SK-MEL-5 (cell line): Measurements from ENCODE around the gene C1QA. TPM values are rescaled to one million over a fixed set of nuclear protein-coding genes. Genes with fewer than 3 reads are reported as not detected.

Source experiments
- DNase-seq: peaks from one replicate; pipeline ENCODE4 v3.0.0-alpha.2; 2016; ENCODE audit warnings: low read depth, low spot score
- in situ Hi-C: cut with HindIII; loops from 2 replicates; pipeline ENCODE4 v1.10.0; 2016; ENCODE audit warnings: low sequenced_read_pairs, high pct_unique_total_duplicates, low pct_unique_long_range_greater_than_20kb
- total RNA-seq: library from RNA; depleted of rRNA; stranded (reverse); fragments of >200 nt; shearing (Covaris generic); gene quantifications from 2 replicates; pipeline ENCODE4 v1.2.3, GENCODE V29; 2014

Gene C1QA
- total RNA-seq, 1 experiment from 2014 or later: not detected

DNA sequence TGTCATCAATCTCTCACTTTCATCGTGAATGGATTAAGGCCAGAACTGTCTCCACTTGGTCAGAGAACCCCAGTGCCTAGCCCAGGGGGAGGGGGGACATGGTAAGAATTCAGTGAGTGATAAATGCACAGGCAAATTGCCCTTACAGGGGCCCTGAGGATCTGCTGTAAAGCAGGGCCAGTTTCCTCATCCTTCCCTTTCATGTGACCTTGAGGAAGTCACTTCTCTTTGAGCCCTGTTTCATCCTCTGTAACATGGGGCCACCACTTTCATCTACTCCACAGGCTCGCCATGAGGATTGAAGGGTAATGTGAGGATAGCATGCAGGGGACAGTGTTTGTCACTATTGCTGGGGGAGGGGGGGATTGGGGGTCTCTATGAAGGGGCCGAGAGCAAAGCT lies 28.1 kb upstream of the C1QA start:
- no peak for DNase-seq
- in situ Hi-C loops: no loop called here

DNA sequence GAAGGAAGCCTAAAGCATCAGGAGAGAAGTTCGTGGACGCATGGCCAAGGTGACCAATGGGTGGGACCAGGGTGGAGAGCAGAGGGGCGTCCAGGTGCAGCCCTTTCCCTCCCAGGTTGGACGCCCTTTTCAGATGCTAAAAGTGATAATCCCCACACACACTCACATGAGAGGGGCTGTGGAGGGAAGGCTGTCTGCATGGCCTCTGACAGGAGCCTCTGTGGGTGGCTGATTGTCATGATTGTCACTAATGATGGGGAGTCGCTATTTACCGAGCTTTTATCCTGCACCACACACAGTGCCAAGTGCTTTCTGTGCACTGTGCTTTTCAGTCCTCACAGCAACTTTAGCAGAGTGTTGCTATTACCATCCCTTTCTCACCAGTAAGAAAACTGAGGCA lies 27.1 kb upstream of the C1QA start:
- in situ Hi-C loops: no loop called here
- no peak for DNase-seq

DNA sequence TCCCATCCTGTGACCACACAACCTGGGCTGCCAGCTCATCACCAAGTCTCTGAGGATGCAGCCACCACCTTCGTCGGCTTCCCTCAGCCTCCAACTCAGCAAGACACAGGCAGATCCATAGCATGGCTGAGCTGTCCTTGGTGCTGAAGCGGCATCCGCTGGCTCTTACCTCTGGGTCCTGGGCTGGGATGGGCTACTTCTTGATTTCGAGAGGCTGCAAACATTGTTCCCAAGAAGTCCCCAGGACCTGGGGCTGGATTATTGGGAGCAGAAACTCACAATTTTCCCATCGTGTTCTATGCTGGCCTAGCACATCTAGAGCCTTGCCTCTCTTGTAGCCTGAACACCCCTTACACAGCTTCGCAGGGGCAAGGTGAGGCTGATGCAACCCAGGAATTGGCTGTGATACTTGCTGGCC lies 24.9 kb upstream of the C1QA start:
- in situ Hi-C loops: no loop called here
- DNase-seq: peak; percentile 42

DNA sequence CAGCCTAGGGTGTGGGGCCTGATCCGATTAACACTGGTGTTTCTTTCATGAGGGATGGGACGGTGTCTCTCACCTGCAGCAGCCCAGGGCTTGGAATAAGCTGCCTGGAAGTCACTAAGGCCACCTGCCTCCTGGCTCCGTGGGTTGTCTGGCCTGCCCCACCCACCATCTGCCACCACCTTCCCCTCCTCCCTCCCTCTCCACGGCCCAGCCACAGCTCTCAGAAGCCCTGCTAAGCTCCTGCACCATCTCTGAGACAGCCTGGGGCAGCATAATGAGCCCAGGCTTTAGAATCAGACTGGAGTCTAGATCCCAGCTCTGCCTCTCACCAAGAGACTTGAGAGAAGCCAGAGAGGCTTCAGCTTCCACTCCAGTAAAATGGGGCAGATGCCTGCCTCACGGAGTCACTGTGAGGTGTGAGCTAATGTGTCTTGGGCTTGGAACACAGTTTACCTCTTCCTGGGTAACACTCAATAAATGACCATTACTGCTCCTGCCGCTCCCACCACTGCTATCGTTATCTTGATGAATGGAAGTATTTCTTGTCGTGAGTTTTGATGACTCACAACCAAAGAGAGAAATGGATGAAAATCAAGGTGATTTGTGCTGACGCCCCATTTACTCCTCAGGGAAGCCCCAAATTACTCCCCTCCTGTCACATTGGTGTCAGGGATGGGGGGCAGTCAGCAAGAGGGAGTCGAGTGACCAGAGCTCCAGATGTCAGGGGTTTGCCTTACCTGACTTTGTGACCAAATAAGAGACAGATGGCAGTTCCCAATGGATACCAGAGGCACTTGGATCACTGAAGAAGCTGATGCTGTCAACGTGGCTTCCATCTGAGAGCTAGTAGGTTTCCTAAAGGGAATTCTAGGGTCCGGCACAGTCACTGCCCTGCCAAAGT lies 23.5 kb upstream of the C1QA start:
- in situ Hi-C loops: no loop called here
- DNase-seq: no peak

DNA sequence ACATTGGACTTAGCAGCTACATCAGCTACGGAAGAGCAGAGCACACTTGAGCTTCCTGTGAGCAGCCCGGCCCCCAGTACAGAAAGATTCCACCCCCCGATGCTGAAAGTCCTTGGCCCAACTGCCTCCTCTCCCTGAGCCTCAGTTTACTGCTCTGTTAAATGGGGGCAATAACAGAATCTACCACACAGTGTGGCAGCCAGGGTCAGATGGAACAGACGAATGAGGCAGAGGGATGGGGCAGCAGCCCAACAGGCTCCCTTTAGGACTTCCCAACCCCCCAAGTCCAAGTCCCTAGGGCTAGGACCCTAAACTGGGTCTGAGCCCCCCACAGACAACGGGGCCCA lies 22.9 kb upstream of the C1QA start:
- no peak for DNase-seq
- in situ Hi-C loops: no loop called here

DNA sequence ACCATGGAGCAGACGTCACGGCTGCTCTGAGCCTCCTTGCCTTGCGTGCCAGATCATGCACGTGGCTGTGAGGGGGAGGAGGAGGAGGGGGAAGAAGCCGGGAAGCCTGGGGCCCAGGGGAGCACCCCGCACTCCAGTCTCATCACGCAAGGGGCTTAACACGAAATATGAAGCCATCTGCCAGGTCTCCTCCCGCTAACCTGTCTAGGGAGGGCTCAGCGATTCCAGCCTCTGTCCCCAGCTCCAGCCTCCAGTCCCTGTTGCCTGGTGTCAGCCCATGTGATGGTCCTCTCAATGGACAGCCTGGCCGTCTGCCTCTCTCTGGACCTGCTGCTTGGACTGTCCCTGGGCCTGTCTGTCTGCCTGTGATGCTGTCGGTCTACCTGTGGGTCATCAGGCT lies 22.5 kb upstream of the C1QA start:
- no peak for DNase-seq
- in situ Hi-C loops: no loop called here

DNA sequence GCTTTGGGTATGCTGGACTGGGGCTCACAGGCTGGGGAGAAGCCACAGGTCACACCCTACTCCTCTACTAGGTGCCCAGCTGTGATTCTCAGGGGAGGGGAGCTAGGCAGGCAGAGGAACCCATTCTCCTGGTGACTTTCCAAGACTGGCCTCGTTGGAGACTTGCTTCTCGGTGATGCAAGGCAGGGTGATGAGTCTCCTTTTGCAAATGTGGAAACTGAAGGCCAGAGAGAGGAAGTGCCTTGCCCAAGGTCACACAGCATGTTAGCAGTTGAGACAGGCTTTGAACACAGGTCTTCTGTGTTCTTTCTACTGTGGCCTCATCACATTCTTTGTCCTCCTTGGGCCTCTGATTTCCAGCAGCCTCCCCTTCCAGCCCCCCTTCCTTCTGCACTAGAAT lies 20.5 kb upstream of the C1QA start:
- in situ Hi-C loops: no loop called here
- no peak for DNase-seq

DNA sequence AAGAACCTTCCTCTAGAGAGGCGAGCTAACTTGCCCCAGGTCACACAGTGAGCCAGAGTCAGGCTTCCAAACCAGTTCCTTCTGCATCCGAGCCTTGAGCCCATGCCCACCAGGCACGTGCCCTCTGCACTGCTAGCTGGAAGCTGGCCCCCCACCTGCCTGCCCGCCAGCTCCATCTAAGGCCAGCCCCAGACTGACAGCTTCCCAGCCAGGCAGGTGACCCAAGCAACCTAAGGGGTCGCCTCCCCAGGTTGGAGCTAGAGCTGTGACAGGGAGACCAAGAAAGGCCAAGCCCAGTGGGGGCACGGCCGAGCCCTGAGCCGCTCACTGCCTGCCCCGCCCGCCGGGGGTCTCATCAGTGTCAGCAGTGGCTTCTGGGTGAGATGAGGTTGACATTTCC lies 19.9 kb upstream of the C1QA start:
- in situ Hi-C loops: no loop called here

DNA sequence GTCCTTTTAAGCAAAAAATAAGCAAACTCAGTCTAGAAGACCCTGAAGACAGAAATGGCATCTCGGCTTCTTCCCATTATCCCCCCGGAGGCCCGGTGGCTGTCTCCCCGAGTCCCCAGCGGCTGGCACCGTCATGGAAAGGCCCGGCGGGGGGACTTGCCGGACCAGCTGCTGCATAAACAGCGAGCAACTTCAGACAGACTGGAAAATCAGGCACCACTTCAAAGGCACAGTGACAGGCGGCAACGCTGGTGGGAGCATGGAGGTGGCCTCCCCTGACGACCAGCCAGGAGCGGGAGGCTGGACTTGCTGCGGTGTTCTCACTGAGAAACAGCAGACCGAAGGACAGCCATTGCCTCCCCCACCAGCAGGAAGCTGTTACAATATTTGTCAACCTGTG lies 18.4 kb upstream of the C1QA start:
- in situ Hi-C loops: no loop called here
- no peak for DNase-seq

More for the DNA sequence above, 19.9 kb upstream of the C1QA start:
- DNase-seq: no peak

DNA sequence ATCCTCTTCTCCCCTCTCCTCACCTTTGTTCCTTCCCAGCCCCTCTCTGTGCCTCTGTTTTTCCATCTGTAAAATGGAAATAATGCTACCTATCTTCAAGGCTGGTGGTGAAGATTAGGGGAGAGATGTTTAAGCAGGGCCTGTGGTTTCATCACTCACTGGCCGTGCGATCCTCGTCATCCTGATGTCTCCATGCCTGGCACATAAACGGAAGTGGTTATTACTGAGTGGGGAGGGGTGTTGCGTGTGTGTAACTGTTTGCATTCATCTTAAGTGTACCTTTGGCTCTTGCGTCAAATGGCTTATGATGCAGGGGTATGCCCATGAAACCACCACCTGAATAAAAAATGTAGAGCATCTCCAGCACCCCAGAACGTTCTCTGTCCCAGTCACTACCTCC lies 17.2 kb upstream of the C1QA start:
- no peak for DNase-seq
- in situ Hi-C loops: no loop called here

DNA sequence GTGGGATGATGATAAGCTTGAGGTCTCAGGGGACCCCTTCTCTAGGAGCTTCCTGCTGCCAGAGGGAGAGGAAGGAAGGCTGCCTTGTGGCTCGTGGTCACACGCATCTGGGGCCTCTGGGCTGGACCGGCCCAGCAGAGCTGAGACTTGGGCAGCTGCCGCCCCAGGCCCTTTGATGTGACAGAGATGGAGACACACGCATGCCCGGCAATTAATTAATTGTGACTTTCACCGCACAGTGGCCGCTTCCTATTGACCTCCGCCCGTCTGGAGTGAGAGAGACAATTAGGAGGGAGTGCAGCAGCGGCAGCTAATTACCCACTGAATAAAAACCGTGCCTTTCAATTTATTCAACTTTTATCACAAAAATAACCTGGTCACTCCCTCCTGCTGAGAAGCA lies 16.6 kb upstream of the C1QA start:
- in situ Hi-C loops: no loop called here
- DNase-seq: no peak

DNA sequence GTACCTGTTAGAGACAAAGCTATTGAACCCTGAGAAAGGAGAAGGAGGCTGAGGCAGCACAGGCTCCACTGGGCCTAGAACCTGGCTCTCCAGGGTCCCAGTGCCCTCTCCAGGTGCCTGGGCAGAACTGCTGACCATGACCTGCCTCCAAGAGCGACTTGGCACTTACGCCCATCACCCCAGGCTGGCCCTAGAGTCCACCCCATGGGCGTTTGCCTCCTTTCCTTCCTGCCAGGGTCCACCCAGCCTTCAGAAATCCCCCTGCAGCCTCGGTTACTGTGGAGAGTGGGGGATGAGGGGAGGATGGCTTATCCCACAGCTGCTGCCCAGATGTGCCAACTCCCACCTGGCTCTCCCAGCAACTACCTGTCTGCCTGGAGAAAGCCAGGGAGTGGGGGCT lies 14.7 kb upstream of the C1QA start:
- in situ Hi-C loops: no loop called here
- DNase-seq: no peak

DNA sequence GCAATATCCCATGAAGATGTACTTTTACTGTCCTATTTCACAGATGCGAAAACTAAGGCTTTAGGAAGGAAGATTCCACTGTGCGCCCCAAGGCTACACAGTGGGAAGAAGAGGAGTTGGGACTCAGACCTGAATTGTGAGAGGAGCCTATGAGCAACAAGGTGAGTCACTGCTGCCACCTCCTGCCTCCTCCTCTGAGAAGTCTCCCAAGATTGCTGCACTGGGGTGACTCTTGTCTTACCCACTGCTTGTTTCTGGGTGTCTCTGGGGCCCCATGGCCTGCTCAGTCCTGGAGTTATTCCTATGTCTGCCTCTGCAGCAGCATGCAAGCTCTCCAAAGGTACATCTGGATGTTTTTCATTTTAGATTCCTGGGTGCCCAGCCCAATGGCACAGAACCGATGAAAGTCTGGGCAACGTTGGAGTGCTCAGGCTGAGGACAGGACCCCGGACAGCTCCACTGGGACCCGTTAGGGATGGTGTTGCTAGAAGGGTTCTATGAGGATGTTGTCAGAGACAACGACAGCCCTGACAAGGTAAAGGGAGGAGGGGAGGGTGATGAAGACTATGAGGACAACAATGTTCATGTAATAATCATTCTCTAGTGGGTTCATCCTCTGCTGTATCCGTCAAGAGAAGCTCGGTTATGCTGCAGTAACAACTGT lies 11.0 kb upstream of the C1QA start:
- DNase-seq: no peak
- in situ Hi-C loops: no loop called here

DNA sequence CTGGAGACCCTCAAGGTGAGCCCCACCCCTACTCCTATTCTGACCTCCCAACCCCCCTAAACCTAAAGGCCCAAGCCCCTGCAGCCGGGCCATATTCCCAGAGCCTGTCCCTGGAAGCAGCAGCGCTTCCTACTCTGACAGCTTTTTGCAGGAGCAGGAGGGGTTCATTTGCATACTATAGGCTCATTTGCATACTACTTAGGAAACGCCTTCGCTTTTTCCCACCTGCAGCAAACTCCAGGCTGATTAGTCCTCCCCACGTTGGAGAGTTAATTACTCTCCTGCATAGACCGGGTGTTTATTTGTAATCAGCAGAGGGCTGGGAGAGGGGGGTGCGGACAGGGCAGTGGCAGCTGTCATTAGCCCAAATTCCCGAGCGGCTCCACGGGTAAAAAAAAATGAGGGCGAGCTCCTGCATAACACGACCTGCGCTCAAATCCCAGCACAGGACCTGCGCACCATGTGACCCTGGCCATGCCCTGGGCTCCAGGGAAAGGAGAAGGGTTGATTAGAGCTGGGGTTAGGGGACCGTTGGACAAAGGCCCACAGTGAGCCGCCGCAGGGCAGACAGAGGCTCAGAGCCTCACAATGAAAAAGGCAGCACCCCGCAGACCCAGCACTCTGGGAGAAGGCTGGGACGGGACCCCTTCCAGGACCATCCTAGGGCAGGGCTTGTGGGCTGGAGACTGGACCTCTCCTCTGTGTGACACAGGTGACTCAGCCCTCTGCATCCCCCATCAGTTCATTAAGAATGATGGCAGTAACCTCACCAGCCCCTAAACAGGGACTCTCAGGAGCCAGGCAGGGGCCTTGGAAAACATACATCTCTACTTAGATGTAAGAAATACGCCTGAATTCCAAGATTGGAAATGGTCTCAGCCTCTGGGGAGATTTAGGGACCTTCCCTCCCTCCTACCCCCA lies 9.9 kb upstream of the C1QA start:
- no peak for DNase-seq
- in situ Hi-C loops: no loop called here

DNA sequence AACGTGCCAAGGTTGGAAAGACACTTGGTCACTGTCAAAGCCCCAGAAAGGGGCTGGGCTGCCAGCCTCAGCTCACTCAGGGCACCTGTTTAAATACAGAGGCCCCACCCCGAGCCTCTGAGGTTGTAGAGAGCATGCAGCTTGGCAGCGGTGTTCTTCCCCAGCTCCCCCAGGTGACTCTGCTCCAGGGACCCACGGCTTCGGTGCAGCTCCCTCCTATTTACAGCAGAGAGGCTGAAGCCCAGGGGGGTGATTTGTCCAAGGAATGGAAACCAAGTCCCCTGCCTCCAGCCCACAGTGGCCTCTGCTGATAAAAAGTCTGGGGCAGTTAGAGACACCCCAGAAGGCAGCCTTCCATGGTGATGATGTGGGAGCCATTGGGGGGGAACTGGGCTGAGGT lies 9.1 kb upstream of the C1QA start:
- DNase-seq: no peak
- in situ Hi-C loops: no loop called here

DNA sequence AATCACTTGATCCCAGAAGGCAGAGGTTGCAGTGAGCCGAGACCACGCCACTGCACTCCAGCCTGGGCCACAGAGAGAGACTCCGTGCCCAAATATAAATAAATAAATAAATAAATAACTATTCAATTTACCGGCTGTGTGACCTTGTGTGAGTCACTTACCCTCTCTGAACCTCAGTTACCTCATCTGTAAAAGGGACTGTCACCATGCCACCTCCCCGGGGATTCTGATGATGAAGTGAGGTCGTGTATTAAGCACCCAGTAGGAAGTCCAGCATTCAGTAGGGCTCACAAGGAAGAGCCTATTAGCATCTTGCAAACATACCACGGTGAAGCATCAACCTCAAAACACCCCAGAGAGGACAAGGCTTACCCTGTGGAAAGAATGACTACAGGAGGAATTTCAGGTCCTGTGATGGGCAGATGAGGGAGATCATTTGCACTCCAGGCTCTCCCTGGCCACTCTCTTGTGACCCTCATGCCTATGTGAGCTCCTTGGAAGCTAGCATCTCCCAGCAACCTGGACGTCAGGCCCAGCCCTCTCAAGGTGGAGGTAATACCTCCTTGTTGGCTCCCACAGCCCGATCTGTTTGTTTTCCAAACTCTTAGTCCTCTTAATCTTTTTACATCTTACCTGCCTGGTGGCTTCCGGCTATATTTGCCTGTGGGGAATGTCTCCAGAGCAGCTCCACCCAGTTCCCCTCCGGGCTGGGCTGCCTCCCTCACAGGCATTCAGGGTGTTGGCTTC lies 7.6 kb upstream of the C1QA start:
- DNase-seq: no peak
- in situ Hi-C loops: no loop called here

DNA sequence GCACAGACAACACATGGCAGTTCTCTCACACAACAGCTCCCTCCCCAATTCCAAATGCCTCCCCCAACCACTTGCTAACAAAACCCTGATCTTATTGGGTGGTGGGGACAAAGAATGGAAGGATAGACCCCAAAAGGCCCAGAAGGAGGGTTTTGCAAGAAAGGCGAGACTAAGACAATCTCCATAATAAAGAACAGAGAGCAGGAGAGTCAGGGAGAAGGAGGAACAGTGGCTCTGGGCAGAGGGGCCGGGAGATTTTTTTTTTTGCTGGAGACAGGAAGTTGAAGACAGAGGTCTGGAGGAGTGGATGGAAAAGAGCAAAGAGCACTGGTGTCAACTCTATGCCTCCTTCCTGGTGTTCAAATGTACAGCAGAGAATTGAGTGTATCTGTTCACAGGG lies 6.5 kb upstream of the C1QA start:
- in situ Hi-C loops: no loop called here

More for the DNA sequence above, 6.5 kb upstream of the C1QA start:
- DNase-seq: no peak
